ENCODE results near the gene LCE7A.

LCE7A gene

GRCh38 chr1:152827173-152827572 is 32.6 kb upstream of the LCE7A start, which contains the start of gene LCE1A:
TSS of gene LCE1A (plus strand) at chr1:152827473. CDS start at chr1:152827473, 0 bp downstream.
- no peaks in the 10 kb centered on the region for H3K9me2 ChIP-seq (replicated peaks; ENCODE audit: insufficient read depth, low read length)
- H3K9ac ChIP-seq (ENCODE audit: low read length), result no peak within 1 kb of the TSS
- no peak for TF ChIP-seq EZH2phosphoT487 (conservative IDR thresholded peaks at IDR 0.05; ENCODE audit: low read length)
- no peak for TF ChIP-seq CTCF (IDR thresholded peaks at IDR 0.05; ENCODE audit: insufficient read depth, low read length, poor library complexity, severe bottlenecking)
- H3K27ac ChIP-seq (ENCODE audit: low read depth, low read length), result no peak within 1 kb of the TSS
- H4K20me1 ChIP-seq (ENCODE audit: low read depth, low read length), result no peaks in the 10 kb centered on the region
- no peaks in the 10 kb centered on the region for H3K79me2 ChIP-seq (ENCODE audit: insufficient read depth, low read length)
- H2AFZ ChIP-seq (ENCODE audit: low read depth, low read length, severe bottlenecking), result no peak within 1 kb of the TSS
- H3K9me3 ChIP-seq (ENCODE audit: insufficient read depth, low read length), result no peaks in the 10 kb centered on the region
- no peaks in the 10 kb centered on the region for H3K36me3 ChIP-seq (ENCODE audit: low read length)
- no peak within 1 kb of the TSS for H3K4me2 ChIP-seq (ENCODE audit: low read depth, low read length, poor library complexity, severe bottlenecking)
- no peaks in the 10 kb centered on the region for H3F3A ChIP-seq (ENCODE audit: insufficient read depth)
- H3K27me3 ChIP-seq (ENCODE audit: low read length), result no peaks in the 10 kb centered on the region
- no peak within 1 kb of the TSS for H3K4me3 ChIP-seq (ENCODE audit: insufficient read depth, low read length, poor library complexity, severe bottlenecking)

DNA sequence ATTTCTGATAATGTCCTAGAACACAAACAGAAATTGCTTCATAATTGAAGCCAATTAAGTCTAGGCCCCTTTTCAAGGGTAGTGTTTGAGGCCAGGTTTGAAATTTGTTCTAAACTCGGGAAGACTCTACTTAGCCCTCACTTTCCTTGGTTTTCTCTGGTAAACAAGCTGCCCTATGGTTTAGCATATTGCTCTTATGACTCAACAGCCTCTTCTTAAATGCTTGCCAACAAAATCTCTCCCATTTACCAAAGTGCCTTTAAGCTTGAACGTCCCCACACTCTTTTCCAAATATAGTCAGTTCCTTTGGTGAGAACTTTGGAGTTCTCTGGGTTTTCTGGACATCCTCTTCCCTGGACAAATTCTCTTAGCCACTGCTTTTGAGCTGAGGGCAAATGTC is 22.9 kb upstream of the LCE7A start:
- Histone ChIP-seq H3F3A (ENCODE audit: insufficient read depth) (no peaks in the 10 kb centered on the region), H3K4me2 (ENCODE audit: low read depth, low read length, poor library complexity, severe bottlenecking) (no peak overlapping the region), H4K20me1 (ENCODE audit: low read depth, low read length) (no peaks in the 10 kb centered on the region), H3K79me2 (ENCODE audit: insufficient read depth, low read length) (no peaks in the 10 kb centered on the region), H3K36me3 (ENCODE audit: low read length) (no peaks in the 10 kb centered on the region), H3K27me3 (ENCODE audit: low read length) (no peaks in the 10 kb centered on the region), H3K9me3 (ENCODE audit: insufficient read depth, low read length) (no peaks in the 10 kb centered on the region), H3K27ac (ENCODE audit: low read depth, low read length) (no peak overlapping the region), H3K9me2 (replicated peaks; ENCODE audit: insufficient read depth, low read length) (no peaks in the 10 kb centered on the region), H3K4me3 (ENCODE audit: insufficient read depth, low read length, poor library complexity, severe bottlenecking) (no peak overlapping the region), H3K9ac (ENCODE audit: low read length) (no peak overlapping the region), H2AFZ (ENCODE audit: low read depth, low read length, severe bottlenecking) (no peak overlapping the region)
- TF ChIP-seq CTCF (IDR thresholded peaks at IDR 0.05; ENCODE audit: insufficient read depth, low read length, poor library complexity, severe bottlenecking), result no peak
- TF ChIP-seq EZH2phosphoT487 (conservative IDR thresholded peaks at IDR 0.05; ENCODE audit: low read length), result no peak

- Histone ChIP-seq H4K20me1 (ENCODE audit: low read depth, low read length) (no peaks in the 10 kb centered on the region), H3K36me3 (ENCODE audit: low read length) (no peaks in the 10 kb centered on the region), H3K4me3 (ENCODE audit: insufficient read depth, low read length, poor library complexity, severe bottlenecking) (no peak within 1 kb of the TSS), H3K27me3 (ENCODE audit: low read length) (no peaks in the 10 kb centered on the region), H2AFZ (ENCODE audit: low read depth, low read length, severe bottlenecking) (no peak within 1 kb of the TSS), H3F3A (ENCODE audit: insufficient read depth) (no peaks in the 10 kb centered on the region), H3K9me3 (ENCODE audit: insufficient read depth, low read length) (no peaks in the 10 kb centered on the region), H3K27ac (ENCODE audit: low read depth, low read length) (no peak within 1 kb of the TSS), H3K9me2 (replicated peaks; ENCODE audit: insufficient read depth, low read length) (no peaks in the 10 kb centered on the region), H3K79me2 (ENCODE audit: insufficient read depth, low read length) (no peaks in the 10 kb centered on the region), H3K9ac (ENCODE audit: low read length) (no peak within 1 kb of the TSS), H3K4me2 (ENCODE audit: low read depth, low read length, poor library complexity, severe bottlenecking) (no peak within 1 kb of the TSS)
- TF ChIP-seq EZH2phosphoT487 (conservative IDR thresholded peaks at IDR 0.05; ENCODE audit: low read length), result no peak
Observed at GRCh38 chr1:152842556-152842955, 17.2 kb upstream of the LCE7A start, which contains the start of gene LCE6A. TSS of gene LCE6A (plus strand) at chr1:152842856. CDS start at chr1:152843521, 665 bp downstream.

GRCh38 chr1:152855661-152856060 is 4.1 kb upstream of the LCE7A start:
- Histone ChIP-seq H3K27ac (ENCODE audit: low read depth, low read length) (no peak overlapping the region), H3F3A (ENCODE audit: insufficient read depth) (no peaks in the 10 kb centered on the region), H2AFZ (ENCODE audit: low read depth, low read length, severe bottlenecking) (no peak overlapping the region)

More at GRCh38 chr1:152855661-152856060, 4.1 kb upstream of the LCE7A start:
- Histone ChIP-seq H3K4me2 (ENCODE audit: low read depth, low read length, poor library complexity, severe bottlenecking) (no peak overlapping the region), H3K9me2 (replicated peaks; ENCODE audit: insufficient read depth, low read length) (no peaks in the 10 kb centered on the region), H3K36me3 (ENCODE audit: low read length) (no peaks in the 10 kb centered on the region), H3K79me2 (ENCODE audit: insufficient read depth, low read length) (no peaks in the 10 kb centered on the region), H3K4me3 (ENCODE audit: insufficient read depth, low read length, poor library complexity, severe bottlenecking) (no peak overlapping the region), H3K9me3 (ENCODE audit: insufficient read depth, low read length) (no peaks in the 10 kb centered on the region), H3K9ac (ENCODE audit: low read length) (no peak overlapping the region), H3K27me3 (ENCODE audit: low read length) (no peaks in the 10 kb centered on the region; the same call in 1 of the 2 replicates), H4K20me1 (ENCODE audit: low read depth, low read length) (no peaks in the 10 kb centered on the region)
- TF ChIP-seq EZH2phosphoT487 (conservative IDR thresholded peaks at IDR 0.05; ENCODE audit: low read length), result no peak
- no peak for TF ChIP-seq CTCF (IDR thresholded peaks at IDR 0.05; ENCODE audit: insufficient read depth, low read length, poor library complexity, severe bottlenecking)

Data from SU-DHL-6 (cell line).